Esophagus muscularis mucosa (tissue), 4 donors: ENCODE measurements around the gene C2CD2L. TPM values are rescaled to one million over a fixed set of nuclear protein-coding genes. Genes with fewer than 3 reads are reported as not detected.

Experiments
- DNase-seq: peaks from one replicate; pipeline ENCODE4 v3.0.0-alpha.2; 2017; ENCODE audit errors: extremely low spot score
- H3K27ac ChIP-seq, 4 donors: fragments of 200-600 bp; sonication (generic); replicated peaks in 1 of 4; 1 replicate in 3 of 4; 2 replicates in 1 of 4; pipeline ENCODE4 v1.5.1; 2016 to 2019; ENCODE audit warnings: mild to moderate bottlenecking in 1 of 4
- H3K27me3 ChIP-seq, 4 donors: fragments of 200-600 bp; sonication (generic); one replicate each; pipeline versions ENCODE4 v1.5.1 to v1.6.0; 2016 to 2019
- H3K36me3 ChIP-seq, 4 donors: fragments of 200-600 bp; sonication (generic); one replicate each; pipeline ENCODE4 v1.5.1; 2016 to 2019
- H3K4me1 ChIP-seq, 4 donors: fragments of 200-600 bp; sonication (generic); one replicate each; pipeline ENCODE4 v1.5.1; 2016 to 2019
- H3K4me3 ChIP-seq, 4 donors: fragments of 200-600 bp; sonication (generic); 1 replicate in 2 of 4; 2 replicates in 2 of 4; pipeline ENCODE4 v1.5.1; 2016 to 2019; ENCODE audit warnings: mild to moderate bottlenecking in 4 of 4, moderate library complexity in 1 of 4
- H3K9me3 ChIP-seq, 4 donors: fragments of 200-600 bp; sonication (generic); 1 replicate in 3 of 4; 2 replicates in 1 of 4; pipeline ENCODE4 v1.5.1; 2016 to 2019
- CTCF ChIP-seq, 3 experiments: fragments of 200-600 bp in 2 of 3; fragments of 450-650 bp in 1 of 3; sonication (generic) in 2 of 3; IDR thresholded peaks; one replicate each; pipeline ENCODE4 v1.5.1; 2017 to 2019; ENCODE audit warnings: antibody characterized with exemption in 3 of 3, mild to moderate bottlenecking in 2 of 3, moderate library complexity in 1 of 3
- EP300 ChIP-seq: sonication (generic); formaldehyde crosslinking; IDR thresholded peaks from one replicate; pipeline ENCODE4 v1.6.1; 2017; ENCODE audit warnings: antibody characterized with exemption
- POLR2A ChIP-seq: fragments of 450-650 bp; IDR thresholded peaks from one replicate; pipeline ENCODE4 v1.6.1; 2017; ENCODE audit warnings: antibody characterized with exemption, moderate library complexity, mild to moderate bottlenecking, low read depth
- POLR2AphosphoS5 ChIP-seq, 2 donors: sonication (generic); formaldehyde crosslinking; IDR thresholded peaks; one replicate each; pipeline ENCODE4 v1.6.1; 2017; ENCODE audit warnings: antibody characterized with exemption in 2 of 2
- WGBS: methylation state at CpG from one replicate; pipeline ENCODE4 v1.1.5; 2018; 5-methylcytosine and 5-hydroxymethylcytosine counted together
- intact Hi-C: fragments of 100-400 bp; cut with DNase I; formaldehyde crosslinking; loops from one replicate; pipeline ENCODE4 v1.15.1; 2023
- total RNA-seq, 4 donors: library from RNA; depleted of rRNA; stranded (reverse); fragments of >200 nt; gene quantifications; one replicate each; pipeline versions ENCODE4 v1.1.0 to v1.2.1, GENCODE V29; 2016

The C2CD2L gene
- total RNA-seq, 4 donors from 2014 or later = 7.5 to 15.2 (median 9.4) TPM

- Histone ChIP-seq H3K27me3 (no peaks in the 10 kb centered on the region), H3K4me1 (peaks cover 18 to 38% (median 28%) of the 10 kb centered on the region in 4 donors), H3K36me3 (peaks cover 8 to 41% (median 31%) of the 10 kb centered on the region in 4 donors), H3K27ac (peak overlapping the region; percentile 96 to 99 (median 98)), H3K4me3 (peak overlapping the region; percentile 68 to 85 (median 76)), H3K9me3 (no peaks in the 10 kb centered on the region)
- intact Hi-C loops = no loop called here
- TF ChIP-seq POLR2A (no peak), CTCF (IDR thresholded peaks at IDR 0.05) (no peak), POLR2AphosphoS5 (IDR thresholded peaks at IDR 0.05) (no peak), EP300 (no peak)
- no peak for DNase-seq
- WGBS = 36% methylated on average over 11 of the region's 12 CpGs
These were observed 14.0 kb upstream of the C2CD2L start for GRCh38 chr11:119092880-119093842.

DNA sequence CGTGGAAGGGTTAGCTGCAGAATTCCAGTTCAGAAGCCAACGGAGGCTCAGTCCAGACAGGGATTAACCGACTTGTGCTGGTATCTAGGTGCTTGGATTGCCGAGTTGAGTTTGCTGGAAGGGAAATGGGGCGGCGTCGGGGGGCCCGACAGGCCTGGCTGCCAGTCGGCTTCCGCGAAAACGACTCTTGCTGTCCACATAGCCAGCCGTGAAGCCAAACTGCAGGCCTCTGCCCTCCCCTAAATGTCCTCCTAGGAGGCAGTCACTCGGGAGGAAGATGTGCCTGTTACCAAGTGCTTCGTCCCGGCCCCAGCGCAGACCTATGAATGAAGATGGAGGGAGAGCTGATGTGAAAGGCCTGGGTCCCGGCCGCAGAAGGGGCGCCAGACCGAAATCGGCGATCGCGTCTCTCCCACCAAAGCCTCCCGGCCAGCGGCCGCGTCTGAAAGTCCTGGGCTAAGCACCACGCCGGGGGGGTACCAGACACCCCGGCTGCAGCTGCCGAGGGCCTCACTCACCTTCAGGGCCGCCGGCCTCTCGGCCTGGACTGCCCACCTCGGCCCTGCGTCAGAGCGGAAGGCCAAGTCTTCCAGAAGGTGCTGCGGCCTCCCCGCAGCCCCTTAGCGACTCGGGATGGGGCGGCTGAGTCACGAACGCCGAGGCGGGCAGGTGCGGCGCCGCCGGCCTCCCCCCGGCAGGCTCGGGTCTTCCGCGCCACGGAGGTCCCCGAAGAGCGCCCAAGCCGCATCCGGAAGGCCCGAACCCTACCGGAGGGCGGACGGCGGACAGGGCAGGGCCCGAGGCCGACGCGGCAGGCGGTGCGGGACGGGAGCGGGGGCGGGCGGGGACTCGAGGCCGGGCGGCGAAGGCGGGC lies 13.0 kb upstream of the C2CD2L start:
- peaks cover 8 to 49% (median 36%) of the 10 kb centered on the region in 4 donors for H3K36me3 ChIP-seq

DNA sequence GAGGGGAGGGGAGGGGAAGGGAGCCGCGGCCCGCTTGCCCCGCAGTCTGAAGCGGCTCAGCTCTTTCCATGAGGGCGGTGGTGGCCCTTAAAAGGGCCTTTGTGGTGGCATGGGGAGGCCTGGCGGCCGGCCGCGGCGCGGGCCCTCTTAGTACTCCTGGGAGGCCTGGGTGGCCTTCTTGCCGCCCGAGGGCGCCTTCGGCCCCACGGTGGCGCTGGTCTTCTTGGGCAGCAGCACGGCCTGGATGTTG lies 12.4 kb upstream of the C2CD2L start:
- WGBS = 0% methylated on average over 4 of the region's 19 CpGs
- peak; percentile 95 for DNase-seq
- Histone ChIP-seq H3K9me3 (no peaks in the 10 kb centered on the region), H3K27ac (peak overlapping the region; percentile 96 to 99 (median 98)), H3K4me3 (peak overlapping the region; percentile 68 to 85 (median 76)), H3K36me3 (peaks cover 8 to 49% (median 36%) of the 10 kb centered on the region in 4 donors), H3K27me3 (no peaks in the 10 kb centered on the region), H3K4me1 (peaks cover 18 to 39% (median 28%) of the 10 kb centered on the region in 4 donors)
- no peak for TF ChIP-seq EP300
- peak; percentile 63 to 81 (median 65) for TF ChIP-seq CTCF (IDR thresholded peaks at IDR 0.05)
- intact Hi-C loops = no loop called here

More for the DNA sequence above, 13.0 kb upstream of the C2CD2L start:
- Histone ChIP-seq H3K27ac (peak overlapping the region; percentile 96 to 99 (median 98)), H3K27me3 (no peaks in the 10 kb centered on the region), H3K4me3 (peak overlapping the region; percentile 68 to 85 (median 76)), H3K4me1 (peaks cover 18 to 38% (median 28%) of the 10 kb centered on the region in 4 donors), H3K9me3 (no peaks in the 10 kb centered on the region)
- TF ChIP-seq CTCF (IDR thresholded peaks at IDR 0.05) = no peak
- no peak for TF ChIP-seq EP300
- no peak for TF ChIP-seq POLR2AphosphoS5 (IDR thresholded peaks at IDR 0.05)
- no peak for TF ChIP-seq POLR2A
- no peak for DNase-seq
- intact Hi-C loops = no loop called here
- WGBS = 2% methylated on average over 5 of the region's 81 CpGs

DNA sequence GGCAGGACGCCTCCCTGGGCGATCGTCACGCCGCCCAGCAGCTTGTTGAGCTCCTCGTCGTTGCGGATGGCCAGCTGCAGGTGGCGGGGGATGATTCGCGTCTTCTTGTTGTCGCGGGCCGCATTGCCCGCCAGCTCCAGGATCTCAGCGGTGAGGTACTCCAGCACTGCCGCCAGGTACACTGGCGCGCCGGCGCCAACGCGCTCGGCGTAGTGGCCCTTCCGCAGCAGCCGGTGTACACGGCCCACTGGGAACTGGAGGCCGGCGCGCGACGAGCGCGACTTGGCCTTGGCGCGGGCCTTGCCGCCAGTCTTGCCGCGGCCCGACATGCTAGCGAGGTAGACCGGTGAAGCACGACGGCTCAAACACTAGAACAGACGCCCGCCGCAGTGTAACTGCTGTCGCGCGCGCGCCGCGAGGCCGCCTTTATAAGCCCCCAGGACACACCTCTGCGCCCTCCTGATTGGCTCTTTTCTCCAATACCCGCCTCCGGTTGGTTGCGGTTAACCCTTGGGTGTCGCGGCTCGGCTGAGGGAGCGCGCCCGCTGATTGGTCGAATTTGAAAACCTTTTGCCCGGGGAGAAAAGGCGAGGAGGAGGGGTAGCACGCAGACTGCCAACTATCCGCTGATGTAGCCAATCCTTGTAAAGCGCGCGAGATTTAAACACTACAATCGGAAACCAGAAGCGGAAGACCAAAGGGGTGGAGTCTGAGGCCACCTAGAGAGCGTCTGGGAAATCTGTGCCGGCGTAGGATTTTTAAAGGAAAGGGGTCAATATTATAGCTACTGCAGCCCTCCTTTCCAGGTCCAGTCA lies 11.9 kb upstream of the C2CD2L start:
- peak; percentile 100 for DNase-seq
- TF ChIP-seq EP300 (no peak), POLR2AphosphoS5 (IDR thresholded peaks at IDR 0.05) (peak; percentile 92 to 100), CTCF (IDR thresholded peaks at IDR 0.05) (peak; percentile 6 to 35 (median 25)), POLR2A (peak; percentile 97)
- H3K9me3 ChIP-seq = no peaks in the 10 kb centered on the region
- H3K4me1 ChIP-seq = peaks cover 22 to 44% (median 32%) of the 10 kb centered on the region in 4 donors
- H3K27me3 ChIP-seq = no peaks in the 10 kb centered on the region
- peak overlapping the region; percentile 96 to 99 (median 98) for H3K27ac ChIP-seq
- intact Hi-C loops = no loop called here
- peak overlapping the region; percentile 68 to 85 (median 76) for H3K4me3 ChIP-seq
- peaks cover 8 to 44% (median 36%) of the 10 kb centered on the region in 4 donors for H3K36me3 ChIP-seq
- 0% methylated on average over 13 of the region's 79 CpGs for WGBS
